PC-9 (cell line): Measurements from ENCODE around the gene GPC1.

Experiments
- CTCF ChIP-seq: fragments of 200-600 bp; sonication (generic); conservative IDR thresholded peaks from 2 replicates; pipeline ENCODE4 v1.6.1; 2017; ENCODE audit warnings: mixed run types, antibody characterized with exemption, mild to moderate bottlenecking, moderate library complexity
- EZH2 ChIP-seq: fragments of 200-600 bp; sonication (generic); IDR thresholded peaks from 2 replicates; pipeline ENCODE4 v1.8.0; 2017; ENCODE audit warnings: antibody characterized with exemption, low read depth

- no peak for TF ChIP-seq CTCF
- TF ChIP-seq EZH2: no peak
These were observed 70.4 kb downstream of the GPC1 start for GRCh38 chr2:240505910-240506309.
